ENCODE measurements around the gene MAST3.

Gene MAST3

GRCh38 chr19:18097217-18097992 lies at the start of gene MAST3:
MAST3 (plus strand) TSS chr19:18097778; CDS start chr19:18097793, 15 bp downstream.
- peak; percentile 87 for DNase-seq (ENCODE audit: low spot score)

DNA sequence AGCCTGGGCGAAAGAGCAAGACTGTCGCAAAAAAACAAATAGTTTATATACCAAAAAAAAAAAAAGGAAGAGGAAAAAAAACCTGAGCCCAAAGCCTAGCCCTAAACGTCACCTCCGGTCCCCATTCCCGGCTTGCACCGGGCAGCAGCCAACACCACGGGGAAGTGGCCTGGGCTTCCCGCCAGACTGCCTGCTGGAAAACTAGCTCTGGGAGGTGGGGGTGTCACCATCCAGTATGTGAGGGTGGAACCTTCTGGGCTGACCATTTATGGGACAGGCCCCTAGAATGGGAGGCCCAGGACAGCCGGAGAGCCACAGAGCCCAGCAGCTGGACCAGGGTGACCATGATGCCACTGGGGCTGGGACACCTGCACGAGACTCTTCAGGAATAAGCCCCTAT lies 48.2 kb upstream of the MAST3 start:
- peak; percentile 63 for DNase-seq (ENCODE audit: low spot score)

GRCh38 chr19:18051887-18052286 lies 45.7 kb upstream of the MAST3 start:
- no peak for DNase-seq (ENCODE audit: low spot score)

GRCh38 chr19:18053576-18054219 lies 43.9 kb upstream of the MAST3 start:
- no peak for DNase-seq (ENCODE audit: low spot score)

GRCh38 chr19:18055967-18056366 lies 41.6 kb upstream of the MAST3 start:
- no peak for DNase-seq (ENCODE audit: low spot score)

DNA sequence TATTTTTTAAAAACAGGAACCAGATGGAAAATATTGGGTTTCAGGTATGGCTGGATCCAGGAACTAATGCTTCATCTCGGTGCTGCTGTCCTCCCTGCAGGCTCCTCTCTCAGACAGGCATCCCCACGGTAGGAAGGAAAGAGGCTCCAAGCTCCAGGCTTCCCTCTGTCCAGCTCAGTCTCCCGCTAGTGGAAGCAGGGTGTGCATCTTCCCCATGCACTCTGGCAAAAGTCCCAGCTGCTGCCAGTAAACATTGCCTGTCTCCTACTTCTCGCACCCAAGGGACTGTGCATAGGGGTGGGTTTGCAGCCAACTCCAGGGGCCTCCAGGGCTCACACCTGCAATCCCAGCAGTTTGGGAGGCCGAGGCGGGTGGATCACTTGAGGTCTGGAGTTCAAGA lies 40.0 kb upstream of the MAST3 start:
- DNase-seq (ENCODE audit: low spot score): peak; percentile 82

DNA sequence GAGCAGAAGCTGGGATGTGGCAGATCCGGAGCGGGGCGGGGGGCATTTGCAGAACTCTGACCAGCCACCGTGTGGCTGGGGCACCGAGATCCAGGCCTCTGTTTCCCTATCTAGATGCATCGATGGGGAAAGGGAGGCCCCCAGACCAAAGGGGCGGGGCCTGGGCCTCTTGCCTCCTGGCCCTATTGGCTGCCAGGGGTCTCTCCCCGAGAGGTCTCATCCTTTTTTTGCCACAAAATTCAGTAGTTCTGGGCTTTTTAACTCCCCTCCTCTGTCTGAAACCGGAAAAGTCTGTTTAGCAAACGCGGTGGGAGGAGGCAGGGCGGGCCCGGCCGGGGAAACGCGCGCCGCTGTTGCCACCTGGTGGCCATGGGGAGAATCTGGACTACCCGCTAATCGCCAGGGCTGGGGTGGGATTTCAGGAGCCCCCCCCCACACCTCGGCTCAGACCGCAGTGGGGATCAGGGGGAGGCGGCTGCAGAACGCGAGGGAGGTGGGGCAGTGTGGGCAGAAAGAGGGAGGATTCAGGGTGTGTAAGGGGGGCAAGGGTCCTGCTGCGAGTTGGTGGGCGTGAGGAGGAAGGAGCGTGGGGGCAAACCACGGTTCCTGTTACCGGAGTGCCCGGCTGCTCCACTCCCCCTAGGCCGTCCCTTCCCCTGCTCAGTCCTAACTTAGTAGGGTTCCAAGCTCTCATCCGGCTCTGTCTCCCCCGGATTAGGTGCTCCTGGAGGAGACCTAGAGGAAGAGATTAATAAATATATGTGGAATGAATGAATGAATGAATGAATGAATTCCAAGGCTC lies 39.2 kb upstream of the MAST3 start:
- peak; percentile 84 for DNase-seq (ENCODE audit: low spot score)

DNA sequence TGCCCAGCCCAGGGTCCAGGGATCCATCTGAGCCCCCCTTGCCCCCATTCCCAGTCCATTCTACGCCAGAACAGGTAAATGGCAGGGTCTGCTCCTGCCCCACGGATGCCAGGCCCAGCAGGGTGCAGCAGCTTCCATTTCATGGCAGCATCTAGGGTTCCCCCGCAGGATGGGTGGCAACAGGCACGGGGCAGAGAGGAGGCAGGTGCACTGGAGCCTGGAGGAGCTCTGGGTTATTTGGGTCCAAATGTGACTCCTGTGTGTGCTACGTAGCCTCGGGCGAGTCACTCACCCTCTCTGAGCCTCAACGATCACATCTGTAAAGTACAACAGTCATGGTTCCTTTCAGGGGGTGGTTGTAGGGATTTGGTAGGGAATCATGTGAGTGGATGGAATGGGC lies 38.3 kb upstream of the MAST3 start:
- no peak for DNase-seq (ENCODE audit: low spot score)

- no peak for DNase-seq (ENCODE audit: low spot score)
These were observed 37.7 kb upstream of the MAST3 start for GRCh38 chr19:18059902-18060301.

GRCh38 chr19:18060472-18060871 lies 37.1 kb upstream of the MAST3 start:
- no peak for DNase-seq (ENCODE audit: low spot score)

- DNase-seq (ENCODE audit: low spot score): no peak
These were observed 35.5 kb upstream of the MAST3 start for GRCh38 chr19:18062028-18062427.

GRCh38 chr19:18063463-18063862 lies 34.1 kb upstream of the MAST3 start:
- DNase-seq (ENCODE audit: low spot score): no peak

GRCh38 chr19:18065173-18065495 lies 32.4 kb upstream of the MAST3 start:
- no peak for DNase-seq (ENCODE audit: low spot score)

DNA sequence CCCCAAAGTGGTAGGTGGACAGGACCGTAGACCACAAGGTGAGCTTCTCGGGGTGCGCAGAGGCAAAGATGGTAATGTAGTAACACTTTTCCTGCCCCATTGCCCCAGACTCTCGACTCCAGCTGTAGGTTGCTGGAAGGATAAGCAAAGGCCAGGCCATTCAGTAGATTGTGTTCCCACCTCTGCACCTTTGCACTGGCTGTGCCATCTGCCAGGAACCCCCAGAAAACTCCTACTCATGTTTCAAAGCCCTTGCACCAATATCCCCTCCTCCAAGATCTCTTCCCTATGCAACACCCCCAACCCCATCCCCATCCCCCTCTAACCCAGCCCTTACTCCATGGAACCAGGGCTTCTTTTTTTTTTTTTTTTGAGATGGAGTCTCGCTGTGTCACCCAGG lies 29.2 kb upstream of the MAST3 start:
- DNase-seq (ENCODE audit: low spot score): no peak

DNA sequence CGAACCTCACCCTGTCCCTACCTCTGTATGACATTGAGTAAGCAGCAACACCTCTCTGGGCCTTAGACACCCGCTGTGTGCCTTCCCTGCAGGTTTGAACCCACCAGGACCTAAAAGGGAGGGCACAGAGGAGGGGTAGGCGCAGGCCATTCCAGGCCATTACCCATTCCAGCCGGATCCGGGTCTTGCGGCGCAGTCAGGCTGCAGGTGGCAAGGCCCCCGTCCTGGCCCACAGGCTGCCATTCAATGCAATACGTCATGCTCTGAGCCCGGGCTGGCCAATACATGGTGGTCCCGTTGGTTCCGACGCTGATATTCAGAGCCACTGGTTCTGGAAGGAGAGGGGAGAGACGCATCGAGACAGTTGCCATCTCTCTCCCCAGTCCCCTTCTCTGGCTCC lies 28.2 kb upstream of the MAST3 start:
- DNase-seq (ENCODE audit: low spot score): no peak

- no peak for DNase-seq (ENCODE audit: low spot score)
These were observed 27.4 kb upstream of the MAST3 start for GRCh38 chr19:18070181-18070580.

GRCh38 chr19:18072335-18072734 lies 25.2 kb upstream of the MAST3 start:
- no peak for DNase-seq (ENCODE audit: low spot score)

DNA sequence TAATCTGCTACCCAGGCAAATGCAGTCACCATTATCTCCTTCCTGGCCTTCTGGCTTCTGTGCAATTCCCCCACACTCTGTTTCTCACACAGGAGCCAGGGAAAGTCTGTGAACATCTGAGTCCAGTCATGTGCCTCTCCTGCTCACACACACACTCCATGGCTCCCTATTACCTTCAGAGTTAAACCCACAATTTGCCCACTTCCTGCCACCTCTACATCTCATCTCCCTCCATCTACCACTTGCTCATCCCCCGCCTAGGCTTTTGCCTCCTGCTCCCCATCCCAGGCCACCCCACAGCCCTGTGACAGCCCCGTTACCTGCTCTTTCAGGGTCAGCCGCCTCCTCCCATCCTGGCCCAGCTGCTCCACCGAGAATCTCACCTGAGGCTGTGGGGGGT lies 24.4 kb upstream of the MAST3 start:
- no peak for DNase-seq (ENCODE audit: low spot score)

DNA sequence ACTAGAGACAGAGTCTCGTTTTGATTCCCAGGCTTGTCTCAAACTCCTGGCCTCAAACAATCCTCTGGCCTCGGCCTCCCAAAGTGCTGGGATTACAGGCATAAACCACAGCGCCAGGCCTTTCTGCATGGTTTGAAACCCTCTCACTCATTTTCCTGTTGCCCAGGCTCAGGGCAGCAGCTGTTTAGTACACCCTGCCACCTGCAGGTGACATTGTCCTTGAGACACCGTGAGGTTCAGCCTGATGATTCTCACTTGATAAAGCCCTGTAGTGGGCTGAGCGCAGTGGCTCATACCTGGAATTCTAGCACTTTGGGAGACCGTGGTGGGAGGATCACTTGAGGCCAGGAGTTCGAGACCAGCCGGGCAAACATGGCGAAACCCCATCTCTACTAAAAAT lies 23.4 kb upstream of the MAST3 start:
- DNase-seq (ENCODE audit: low spot score): no peak

GRCh38 chr19:18083929-18084684 lies 13.5 kb upstream of the MAST3 start:
- no peak for DNase-seq (ENCODE audit: low spot score)

DNA sequence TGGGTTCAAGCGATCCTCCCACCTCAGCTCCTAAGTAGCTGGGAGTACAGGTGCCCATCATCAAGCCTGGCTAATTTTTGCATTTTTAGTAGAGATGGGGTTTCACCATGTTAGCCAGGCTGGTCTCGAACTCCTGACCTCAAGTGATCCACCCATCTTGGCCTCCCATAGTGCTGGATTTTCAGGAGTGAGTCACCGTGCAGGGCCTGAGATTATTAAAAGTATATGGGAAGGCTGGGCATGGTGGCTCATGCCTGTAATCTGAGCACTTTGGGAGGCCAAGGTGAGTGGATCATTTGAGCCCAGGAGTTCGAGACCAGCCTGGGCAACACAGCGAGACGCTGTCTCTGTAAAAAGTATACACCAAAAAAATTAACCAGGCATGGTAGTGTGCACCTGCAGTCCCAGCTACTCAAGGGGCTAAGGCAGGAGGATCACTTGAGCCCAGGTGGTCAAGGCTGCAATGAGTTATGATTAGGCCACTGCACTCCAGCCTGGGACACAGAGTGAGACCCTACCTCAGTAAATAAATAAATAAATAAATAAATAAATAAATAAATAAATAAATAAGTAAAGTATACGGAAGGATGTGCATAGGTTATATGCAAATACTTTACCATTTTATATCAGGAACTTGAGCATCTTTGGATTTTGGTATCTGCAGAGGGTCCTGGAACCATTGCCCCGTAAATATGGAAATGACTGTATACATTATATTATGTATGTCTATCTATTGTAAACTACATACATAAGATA lies 11.7 kb upstream of the MAST3 start:
- no peak for DNase-seq (ENCODE audit: low spot score)
